Activated T-helper 17 cell treated with anti-CD3 and anti-CD28 coated beads, Interleukin-2, amount 50 U/mL, for 72 hours (primary cell): ENCODE results near the gene TLR6. TPM values are rescaled to one million over a fixed set of nuclear protein-coding genes. Genes with fewer than 3 reads are reported as not detected.

Source experiments
- ATAC-seq: fragments of 150-1000 bp; cut with Tn5 transposase; replicated peaks from 2 replicates; pipeline ENCODE4 v1.10.0; 2021; ENCODE audit warnings: mild to moderate bottlenecking, moderate library complexity
- H3K27ac Mint-ChIP-seq: one replicate; pipeline ENCODE4 v1.8.0; 2022; ENCODE audit warnings: mixed read lengths
- H3K27me3 Mint-ChIP-seq: one replicate; pipeline ENCODE4 v1.8.0; 2022; ENCODE audit warnings: mixed read lengths
- H3K36me3 Mint-ChIP-seq: one replicate; pipeline ENCODE4 v1.8.0; 2022; ENCODE audit warnings: low read depth, mild to moderate bottlenecking, mixed read lengths
- H3K4me1 Mint-ChIP-seq: one replicate; pipeline ENCODE4 v1.8.0; 2022; ENCODE audit warnings: mixed read lengths
- H3K4me3 Mint-ChIP-seq: one replicate; pipeline ENCODE4 v1.8.0; 2022; ENCODE audit warnings: mild to moderate bottlenecking, mixed read lengths
- H3K9me3 Mint-ChIP-seq: one replicate; pipeline ENCODE4 v1.8.0; 2022; ENCODE audit warnings: mixed read lengths
- total RNA-seq, 2 donors: library from RNA; stranded (reverse); gene quantifications; one replicate each; pipeline ENCODE4 v1.2.3, GENCODE V29; 2022

TLR6 gene
- total RNA-seq, 2 donors from 2014 or later, result 2.7 to 3.0 TPM

- Mint-ChIP-seq H3K4me3 (no peak overlapping the region), H3K27ac (no peak overlapping the region), H3K27me3 (peaks cover 30% of the 10 kb centered on the region), H3K9me3 (no peaks in the 10 kb centered on the region), H3K36me3 (no peaks in the 10 kb centered on the region), H3K4me1 (peaks cover 7% of the 10 kb centered on the region)
- ATAC-seq, result no peak
Measured at GRCh38 chr4:38873290-38873944, 16.8 kb upstream of the TLR6 start.

GRCh38 chr4:38872620-38873019 lies 16.0 kb upstream of the TLR6 start:
- no peak for ATAC-seq
- H3K4me1 Mint-ChIP-seq, result peaks cover 7% of the 10 kb centered on the region
- H3K36me3 Mint-ChIP-seq, result no peaks in the 10 kb centered on the region
- peaks cover 31% of the 10 kb centered on the region for H3K27me3 Mint-ChIP-seq
- no peaks in the 10 kb centered on the region for H3K9me3 Mint-ChIP-seq
- no peak overlapping the region for H3K27ac Mint-ChIP-seq
- no peak overlapping the region for H3K4me3 Mint-ChIP-seq

- Mint-ChIP-seq H3K4me1 (peaks cover 7% of the 10 kb centered on the region), H3K27ac (no peak overlapping the region), H3K9me3 (no peaks in the 10 kb centered on the region), H3K4me3 (no peak overlapping the region), H3K27me3 (peaks cover 34% of the 10 kb centered on the region), H3K36me3 (no peaks in the 10 kb centered on the region)
- no peak for ATAC-seq
Measured at GRCh38 chr4:38871593-38871992, 15.0 kb upstream of the TLR6 start.

GRCh38 chr4:38870098-38870808 lies 13.6 kb upstream of the TLR6 start:
- Mint-ChIP-seq H3K27ac (no peak overlapping the region), H3K36me3 (no peaks in the 10 kb centered on the region), H3K27me3 (peaks cover 32% of the 10 kb centered on the region), H3K4me3 (no peak overlapping the region), H3K4me1 (peaks cover 7% of the 10 kb centered on the region), H3K9me3 (no peaks in the 10 kb centered on the region)
- ATAC-seq, result no peak

GRCh38 chr4:38869511-38869910 lies 12.9 kb upstream of the TLR6 start:
- no peak for ATAC-seq
- Mint-ChIP-seq H3K36me3 (no peaks in the 10 kb centered on the region), H3K4me1 (peaks cover 7% of the 10 kb centered on the region), H3K27me3 (peaks cover 31% of the 10 kb centered on the region), H3K4me3 (no peak overlapping the region), H3K9me3 (no peaks in the 10 kb centered on the region), H3K27ac (no peak overlapping the region)

- no peaks in the 10 kb centered on the region for H3K36me3 Mint-ChIP-seq
- H3K9me3 Mint-ChIP-seq, result no peaks in the 10 kb centered on the region
- no peak for ATAC-seq
- H3K27ac Mint-ChIP-seq, result no peak overlapping the region
- H3K4me1 Mint-ChIP-seq, result peaks cover 7% of the 10 kb centered on the region
- H3K27me3 Mint-ChIP-seq, result peaks cover 29% of the 10 kb centered on the region
- H3K4me3 Mint-ChIP-seq, result peak overlapping the region; percentile 65
Measured at GRCh38 chr4:38868059-38868960, 11.7 kb upstream of the TLR6 start.

- peaks cover 29% of the 10 kb centered on the region for H3K27me3 Mint-ChIP-seq
- H3K36me3 Mint-ChIP-seq, result no peaks in the 10 kb centered on the region
- peaks cover 7% of the 10 kb centered on the region for H3K4me1 Mint-ChIP-seq
- H3K9me3 Mint-ChIP-seq, result no peaks in the 10 kb centered on the region
- no peak within 1 kb of the TSS for H3K27ac Mint-ChIP-seq
- ATAC-seq, result peak; percentile 95
- peak within 1 kb of the TSS; percentile 65 for H3K4me3 Mint-ChIP-seq
Measured at GRCh38 chr4:38867478-38868058, 11.0 kb upstream of the TLR6 start, which contains the start of gene FAM114A1. Gene FAM114A1 (plus strand): TSS chr4:38867806. CDS start chr4:38878079, 10,273 bp downstream.

GRCh38 chr4:38866973-38867477 lies 10.4 kb upstream of the TLR6 start:
- ATAC-seq, result peak; percentile 8
- H3K27me3 Mint-ChIP-seq, result peaks cover 29% of the 10 kb centered on the region
- H3K4me3 Mint-ChIP-seq, result peak overlapping the region; percentile 63
- H3K36me3 Mint-ChIP-seq, result no peaks in the 10 kb centered on the region
- no peak overlapping the region for H3K27ac Mint-ChIP-seq
- no peaks in the 10 kb centered on the region for H3K9me3 Mint-ChIP-seq
- peaks cover 7% of the 10 kb centered on the region for H3K4me1 Mint-ChIP-seq

- no peaks in the 10 kb centered on the region for H3K36me3 Mint-ChIP-seq
- H3K9me3 Mint-ChIP-seq, result no peaks in the 10 kb centered on the region
- peaks cover 16% of the 10 kb centered on the region for H3K4me1 Mint-ChIP-seq
- no peak for ATAC-seq
- H3K27ac Mint-ChIP-seq, result no peak overlapping the region
- H3K27me3 Mint-ChIP-seq, result peaks cover 29% of the 10 kb centered on the region
- no peak overlapping the region for H3K4me3 Mint-ChIP-seq
Measured at GRCh38 chr4:38865445-38865844, 8.8 kb upstream of the TLR6 start.

- no peaks in the 10 kb centered on the region for H3K9me3 Mint-ChIP-seq
- no peak for ATAC-seq
- no peak overlapping the region for H3K27ac Mint-ChIP-seq
- H3K27me3 Mint-ChIP-seq, result peaks cover 11% of the 10 kb centered on the region
- no peak overlapping the region for H3K4me3 Mint-ChIP-seq
- H3K36me3 Mint-ChIP-seq, result no peaks in the 10 kb centered on the region
- H3K4me1 Mint-ChIP-seq, result peaks cover 20% of the 10 kb centered on the region
Measured at GRCh38 chr4:38861791-38862190, 5.2 kb upstream of the TLR6 start.

- peaks cover 29% of the 10 kb centered on the region for H3K4me1 Mint-ChIP-seq
- no peaks in the 10 kb centered on the region for H3K36me3 Mint-ChIP-seq
- H3K9me3 Mint-ChIP-seq, result no peaks in the 10 kb centered on the region
- peaks cover 11% of the 10 kb centered on the region for H3K27me3 Mint-ChIP-seq
- H3K4me3 Mint-ChIP-seq, result no peak overlapping the region
- H3K27ac Mint-ChIP-seq, result no peak overlapping the region
- ATAC-seq, result peak; percentile 68
Measured at GRCh38 chr4:38860788-38861424, 4.3 kb upstream of the TLR6 start.

GRCh38 chr4:38859501-38859900 lies 2.9 kb upstream of the TLR6 start:
- Mint-ChIP-seq H3K36me3 (no peaks in the 10 kb centered on the region), H3K4me1 (peaks cover 33% of the 10 kb centered on the region), H3K27me3 (peaks cover 11% of the 10 kb centered on the region), H3K4me3 (no peak overlapping the region), H3K9me3 (no peaks in the 10 kb centered on the region), H3K27ac (no peak overlapping the region)
- ATAC-seq, result no peak

GRCh38 chr4:38858097-38858420 lies 1.4 kb upstream of the TLR6 start:
- peaks cover 2% of the 10 kb centered on the region for H3K27me3 Mint-ChIP-seq

More at GRCh38 chr4:38858097-38858420, 1.4 kb upstream of the TLR6 start:
- H3K36me3 Mint-ChIP-seq, result no peaks in the 10 kb centered on the region
- H3K9me3 Mint-ChIP-seq, result no peaks in the 10 kb centered on the region
- H3K27ac Mint-ChIP-seq, result peak overlapping the region; percentile 94
- no peak for ATAC-seq
- H3K4me1 Mint-ChIP-seq, result peaks cover 33% of the 10 kb centered on the region
- peak overlapping the region; percentile 92 for H3K4me3 Mint-ChIP-seq
